Omental fat pad (tissue), 4 donors: Measurements from ENCODE around the gene RAPGEF5. TPM values are rescaled to one million over a fixed set of nuclear protein-coding genes. Genes with fewer than 3 reads are reported as not detected.

ENCODE experiments used
- ATAC-seq: fragments of 150-250 bp; one replicate; pipeline ENCODE4 v1.9.1; 2016; ENCODE audit warnings: mild to moderate bottlenecking, moderate library complexity; ENCODE audit not compliant: low FRiP score
- DNase-seq: peaks from one replicate; pipeline ENCODE4 v3.0.0-alpha.2; 2019; ENCODE audit warnings: low spot score
- CTCF ChIP-seq, 3 donors: fragments of 450-650 bp; IDR thresholded peaks; one replicate each; pipeline ENCODE4 v1.5.1; 2016 to 2017; ENCODE audit warnings: antibody characterized with exemption in 3 of 3, mild to moderate bottlenecking in 3 of 3, moderate library complexity in 2 of 3
- total RNA-seq, 4 donors: library from RNA; depleted of rRNA; stranded (reverse); fragments of >200 nt; gene quantifications; one replicate each; pipeline ENCODE4 v1.1.0, GENCODE V29; 2016

Gene RAPGEF5
- total RNA-seq, 4 donors from 2014 or later = 34.7 to 163 (median 73.0) TPM

DNA sequence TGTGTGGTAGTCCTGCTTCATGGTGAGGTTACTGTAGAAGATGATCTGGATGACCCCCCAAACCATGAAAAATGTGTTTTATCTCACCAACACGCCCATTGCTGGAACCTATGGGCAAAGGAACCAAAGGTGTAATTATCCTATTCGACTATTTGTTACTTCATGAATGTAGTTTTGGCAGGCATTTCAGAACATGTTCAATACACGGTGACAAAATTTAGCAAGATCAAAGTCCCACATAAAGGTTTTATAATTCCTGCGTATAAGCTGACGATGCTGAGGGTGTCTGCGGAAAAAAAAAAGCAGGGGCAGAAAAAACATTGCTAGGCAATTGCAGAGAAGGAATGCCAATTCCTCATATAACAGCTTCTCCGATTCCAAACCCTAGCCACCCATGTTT lies 13.3 kb downstream of the RAPGEF5 start:
- no peak for DNase-seq
- no peak for ATAC-seq
- TF ChIP-seq CTCF (IDR thresholded peaks at IDR 0.05) = no peak

GRCh38 chr7:22343071-22343470 lies 13.9 kb downstream of the RAPGEF5 start:
- ATAC-seq = no peak
- DNase-seq = no peak
- TF ChIP-seq CTCF (IDR thresholded peaks at IDR 0.05) = no peak

DNA sequence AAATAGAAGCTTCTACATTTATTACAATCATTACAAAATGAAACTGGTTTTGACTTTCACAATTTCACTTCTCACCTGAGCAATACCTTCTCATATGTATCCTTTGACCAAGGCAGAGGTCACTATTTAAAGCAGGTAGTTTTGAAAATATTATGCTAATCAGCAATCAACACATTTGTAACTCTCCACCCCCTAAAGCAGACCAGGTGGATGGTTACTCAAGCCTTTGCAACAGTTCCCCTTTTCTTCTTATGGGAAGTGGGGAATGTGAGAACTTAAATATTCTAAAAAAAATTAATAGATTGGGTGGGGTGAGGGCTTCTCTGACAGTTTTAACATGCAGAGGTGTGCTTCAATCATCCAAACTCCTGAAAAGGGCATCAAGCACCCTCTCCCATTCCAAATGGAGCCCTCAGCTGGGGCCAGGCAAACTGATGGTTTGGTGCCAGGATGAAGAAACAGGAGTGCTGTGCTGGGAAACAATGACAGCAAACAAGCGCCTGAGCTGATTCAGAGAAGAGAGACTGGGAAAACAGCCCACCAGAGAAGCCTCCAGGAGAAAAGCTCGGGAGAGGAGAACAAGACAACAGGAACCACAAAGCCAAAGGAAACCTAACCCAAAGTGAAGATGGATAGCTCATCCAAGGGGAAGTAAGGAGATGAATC lies 17.1 kb downstream of the RAPGEF5 start:
- DNase-seq (no peak), ATAC-seq (no peak)
- no peak for TF ChIP-seq CTCF (IDR thresholded peaks at IDR 0.05)

- DNase-seq (no peak), ATAC-seq (no peak)
- TF ChIP-seq CTCF (IDR thresholded peaks at IDR 0.05) = no peak
These were observed 18.1 kb downstream of the RAPGEF5 start for GRCh38 chr7:22338877-22339276.

DNA sequence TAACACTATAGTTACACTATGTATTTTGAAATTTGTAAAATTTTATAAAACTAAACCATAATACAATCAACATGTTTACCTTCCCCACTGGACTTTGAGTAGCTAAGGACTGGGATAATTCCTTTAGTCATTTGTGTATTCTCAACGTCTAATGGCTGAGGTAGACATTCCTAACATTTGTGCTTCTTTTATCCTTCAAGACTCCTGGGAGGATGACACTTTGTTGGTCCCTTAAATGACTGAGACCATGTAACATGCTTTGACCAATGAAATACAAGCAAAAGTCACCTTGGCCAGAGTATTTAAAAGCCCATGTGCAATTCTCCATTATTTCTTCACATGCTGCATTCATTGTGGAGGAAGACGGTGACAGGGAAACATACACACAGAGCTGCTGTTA lies 18.5 kb downstream of the RAPGEF5 start:
- ATAC-seq (no peak), DNase-seq (no peak)
- TF ChIP-seq CTCF (IDR thresholded peaks at IDR 0.05) = no peak

- TF ChIP-seq CTCF (IDR thresholded peaks at IDR 0.05) = no peak
- ATAC-seq (no peak), DNase-seq (no peak)
These were observed 23.2 kb downstream of the RAPGEF5 start for GRCh38 chr7:22333680-22334141.

- no peak for TF ChIP-seq CTCF (IDR thresholded peaks at IDR 0.05)
- DNase-seq (no peak), ATAC-seq (no peak)
These were observed 24.5 kb downstream of the RAPGEF5 start for GRCh38 chr7:22332461-22332870.
